GM19240 (cell line): Measurements from ENCODE around the gene CCDC6.

Source experiments
- DNase-seq: peaks from one replicate; pipeline ENCODE4 v3.0.0; 2011; ENCODE audit warnings: low spot score; ENCODE audit not compliant: insufficient read length

CCDC6 gene

DNA sequence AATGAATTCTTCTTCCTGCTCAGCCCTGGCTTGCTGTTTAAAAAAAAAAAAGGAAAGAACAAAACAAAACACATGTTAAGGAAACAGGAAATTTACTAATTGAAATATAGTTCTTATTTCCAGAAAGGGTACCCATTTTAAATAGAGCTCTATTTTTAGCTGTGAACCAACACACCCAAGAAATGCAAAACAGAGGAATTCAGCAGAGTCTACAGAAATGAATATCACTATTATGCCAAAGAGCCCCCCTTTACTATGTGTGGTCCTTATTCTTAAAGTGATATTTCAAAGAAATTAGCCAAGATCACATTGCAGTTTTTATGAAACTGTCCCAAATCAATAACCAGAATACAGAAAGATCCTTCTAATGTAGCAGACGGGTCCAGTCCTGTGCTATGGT, 53.7 kb downstream of the CCDC6 start:
- DNase-seq, result no peak

DNA sequence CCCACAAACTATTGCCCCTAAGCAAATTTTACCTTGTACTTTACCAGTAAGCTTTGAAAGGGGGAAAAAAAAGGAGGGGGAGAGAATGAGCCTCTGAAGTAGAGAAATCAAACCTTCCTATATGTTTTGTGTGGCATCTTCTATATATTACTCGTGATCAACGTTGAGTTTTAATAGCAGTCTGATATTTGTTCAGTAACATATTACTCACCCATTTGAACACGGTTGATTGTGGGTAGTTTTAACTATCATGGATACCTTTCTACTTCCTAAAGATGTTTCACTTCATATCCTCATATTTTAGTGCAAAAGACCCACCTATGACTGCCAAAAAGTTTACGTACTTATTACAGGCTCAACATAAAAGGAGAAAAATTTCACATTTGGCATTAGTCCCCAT, 54.5 kb downstream of the CCDC6 start:
- no peak for DNase-seq

DNA sequence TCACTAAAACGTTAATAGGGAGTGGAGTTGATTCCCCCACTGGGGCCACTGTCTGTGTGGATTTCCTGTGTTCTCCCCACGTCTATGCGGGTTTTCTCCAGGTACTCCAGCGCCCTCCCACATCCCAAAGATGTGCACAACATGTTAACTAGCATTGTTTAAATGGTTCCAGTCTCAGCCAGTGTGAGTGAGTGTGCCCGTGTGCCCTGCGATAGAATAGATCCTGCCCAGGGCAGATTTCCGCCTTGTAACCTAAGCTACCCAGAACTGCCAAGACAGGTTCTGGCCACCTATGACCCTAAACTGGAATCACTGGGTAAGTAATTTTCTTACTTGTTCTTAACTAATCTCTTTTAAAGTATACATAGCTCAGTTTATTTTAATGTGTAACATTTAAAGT, 58.5 kb downstream of the CCDC6 start:
- no peak for DNase-seq

DNA sequence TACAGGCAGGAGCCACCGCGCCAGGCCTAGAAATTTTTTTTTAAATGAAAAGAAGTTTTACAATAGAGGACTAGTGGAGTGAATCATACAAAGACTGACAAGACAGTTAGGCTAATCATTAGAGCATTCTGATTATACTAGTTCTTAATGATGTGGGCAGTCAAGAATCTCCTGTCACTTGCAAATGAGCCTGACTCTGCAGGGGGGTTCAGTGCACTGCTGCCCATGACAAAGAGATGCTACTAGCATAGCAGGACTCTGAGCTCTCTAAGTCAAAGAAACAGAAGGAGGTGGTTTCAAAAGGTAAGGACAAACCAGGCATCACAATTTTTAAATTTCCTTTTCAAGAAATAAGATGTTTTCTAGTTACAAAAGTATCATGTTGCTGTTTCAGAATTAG, 59.0 kb downstream of the CCDC6 start:
- no peak for DNase-seq

DNA sequence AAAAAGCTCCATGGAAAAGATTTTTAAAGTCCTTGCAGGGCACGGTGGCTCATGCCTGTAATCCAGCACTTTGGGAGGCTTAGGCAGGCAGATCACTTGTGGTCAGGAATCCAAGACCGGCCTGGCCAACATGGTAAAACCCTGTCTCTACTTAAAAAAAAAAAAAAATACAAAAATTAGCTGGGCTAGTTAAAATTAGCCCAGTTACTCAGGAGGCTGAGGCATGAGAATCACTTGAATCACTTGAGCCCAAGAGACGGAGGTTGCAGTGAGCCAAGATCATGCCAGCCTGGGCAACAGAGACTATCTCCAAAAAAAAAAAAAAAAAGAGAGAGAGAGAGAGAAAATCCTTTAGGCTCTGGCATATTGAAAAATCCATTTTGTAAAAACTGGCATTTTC, 61.9 kb downstream of the CCDC6 start:
- DNase-seq, result no peak

DNA sequence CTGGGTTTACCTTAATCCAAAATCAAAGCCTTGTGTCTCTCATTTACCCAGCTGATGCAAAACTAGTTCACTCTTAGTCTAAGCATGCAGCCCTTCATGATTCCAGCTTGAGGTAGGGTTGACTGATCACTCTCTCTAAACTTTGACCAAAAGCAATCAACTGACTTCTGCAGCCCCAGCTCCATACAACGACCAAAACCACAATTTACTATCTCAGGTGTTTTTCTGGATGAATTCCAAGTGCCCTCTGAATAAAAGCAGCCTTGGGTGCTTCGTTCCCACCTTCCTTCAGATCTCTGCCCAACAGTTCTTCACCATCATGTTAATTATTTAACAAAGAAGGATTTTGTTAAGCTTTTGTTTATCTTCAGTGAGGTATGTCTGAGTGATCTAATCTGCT, 62.6 kb downstream of the CCDC6 start:
- DNase-seq, result no peak

DNA sequence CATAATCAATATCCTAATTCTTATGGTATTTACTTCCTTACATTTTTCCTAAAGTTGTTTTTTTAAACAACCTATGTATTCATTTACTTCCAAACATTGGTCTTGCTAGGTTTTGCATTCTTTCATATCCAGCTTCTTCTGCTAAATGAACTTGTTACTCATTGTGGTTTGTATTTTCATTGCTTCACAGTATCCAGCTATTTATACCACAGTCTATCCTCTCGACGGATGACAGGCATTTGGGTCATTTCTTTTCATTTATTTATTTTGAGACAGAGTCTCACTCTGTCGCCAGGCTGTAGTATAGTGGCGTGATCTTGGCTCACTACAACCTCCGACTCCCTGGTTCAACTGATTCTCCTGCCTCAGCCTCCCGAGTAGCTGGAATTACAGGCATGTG, 66.8 kb downstream of the CCDC6 start:
- DNase-seq, result no peak

DNA sequence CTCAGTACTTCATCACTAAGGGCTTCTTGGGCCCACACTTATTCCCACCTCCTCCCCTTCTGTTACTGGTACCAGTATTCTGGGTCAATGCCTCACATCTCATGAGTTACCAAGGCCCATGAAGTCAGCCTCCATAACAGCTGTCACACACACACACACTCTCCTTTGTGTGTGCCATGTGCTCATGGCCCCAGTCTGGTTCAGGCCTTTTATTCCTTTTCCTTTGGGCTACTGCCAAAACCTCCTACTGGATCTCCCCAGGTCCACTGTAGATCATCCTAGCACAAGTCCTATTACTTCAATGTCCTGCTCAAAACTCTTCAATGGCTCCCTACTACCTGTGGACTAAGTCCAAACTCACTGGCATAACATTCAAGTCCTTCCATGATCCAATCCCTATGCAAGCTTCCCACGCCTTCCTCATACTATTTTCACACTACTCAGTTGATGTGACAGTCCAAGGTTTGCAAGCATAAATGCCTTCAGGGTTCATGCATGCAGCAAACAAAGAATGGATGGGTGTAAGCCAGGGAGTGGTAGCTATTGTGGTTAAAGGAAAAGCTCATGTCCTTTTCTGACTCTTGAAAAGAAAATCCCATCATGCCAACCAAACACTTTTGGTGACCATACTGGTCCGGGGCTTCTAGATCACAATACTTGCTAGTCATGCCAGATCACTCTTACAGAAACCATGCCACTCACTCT, 68.1 kb downstream of the CCDC6 start:
- DNase-seq, result no peak

DNA sequence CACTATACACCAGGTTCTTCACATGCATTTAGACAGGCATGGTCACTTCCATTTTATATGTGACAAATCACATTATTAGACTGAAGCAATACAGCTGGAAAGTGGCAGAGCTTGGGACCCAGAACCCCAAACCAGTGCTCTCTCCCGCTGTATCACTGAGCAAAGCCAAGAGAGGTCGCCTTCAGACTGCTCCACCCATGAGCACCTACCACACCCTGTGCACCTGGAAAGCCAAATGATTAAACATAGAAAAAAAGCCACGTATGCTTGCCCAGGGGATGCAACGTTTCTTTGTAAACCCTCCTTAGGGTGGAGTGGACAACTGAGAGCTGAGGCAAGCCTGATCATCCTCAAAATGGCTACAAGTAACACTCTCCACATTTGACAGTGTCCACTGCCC, 72.5 kb downstream of the CCDC6 start:
- DNase-seq, result no peak

DNA sequence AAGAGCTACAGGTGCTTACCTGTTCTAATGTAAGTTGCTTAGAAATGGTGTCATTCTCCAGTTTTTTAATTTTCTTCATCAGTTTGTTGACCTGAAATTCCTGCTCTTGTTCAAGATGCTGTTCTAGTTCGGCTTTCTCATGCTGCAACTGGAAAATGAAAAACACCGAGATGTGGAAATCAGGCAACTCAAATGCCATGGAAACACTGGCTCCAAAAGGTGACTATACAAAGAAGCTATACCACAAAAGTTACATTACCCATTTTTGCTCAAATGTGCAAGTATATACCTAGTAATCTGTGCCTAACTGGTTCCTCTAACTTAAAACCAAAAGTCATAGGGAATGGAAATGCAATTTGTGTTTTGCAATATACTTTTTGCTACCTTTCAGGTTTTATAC, 73.8 kb downstream of the CCDC6 start:
- DNase-seq, result no peak

DNA sequence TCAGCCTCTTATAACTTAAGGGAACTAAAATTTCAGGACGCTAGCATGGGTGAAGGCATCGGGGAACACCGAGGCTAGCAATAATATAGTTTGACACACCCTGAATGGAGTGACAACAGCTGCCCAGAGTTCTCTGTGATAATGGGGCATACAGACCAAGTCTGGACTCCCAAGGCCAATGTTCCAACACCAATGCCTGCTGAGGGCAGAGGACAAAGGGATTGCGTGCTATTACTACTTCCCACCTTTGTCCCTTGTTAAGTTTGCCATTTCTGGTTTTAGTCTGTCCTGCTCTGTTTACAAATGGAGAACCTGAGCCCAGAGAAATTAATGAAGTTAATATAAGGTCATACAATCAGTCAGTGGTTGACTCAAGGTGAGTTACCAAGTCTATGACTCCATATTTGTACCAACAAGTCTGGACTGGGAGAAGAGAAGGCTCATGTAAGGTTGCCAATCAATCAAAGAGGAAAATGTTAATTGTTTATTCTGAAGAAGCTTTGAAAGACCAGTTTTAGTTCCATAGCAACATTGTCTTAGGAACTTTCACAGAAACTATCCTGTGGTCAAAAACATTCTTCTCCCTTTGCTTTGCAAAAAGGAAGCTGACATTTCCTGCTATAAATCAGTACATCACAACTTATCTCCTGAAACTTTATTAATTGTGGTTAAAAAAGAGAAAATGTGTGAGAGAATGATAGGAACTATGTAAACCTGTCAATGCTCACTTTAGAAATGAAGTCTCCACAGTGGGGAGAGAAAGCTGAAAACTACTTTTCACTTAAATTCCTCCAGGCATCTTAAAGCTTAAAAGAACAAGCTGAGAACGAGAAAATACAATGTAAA, 74.5 kb downstream of the CCDC6 start:
- DNase-seq, result no peak

DNA sequence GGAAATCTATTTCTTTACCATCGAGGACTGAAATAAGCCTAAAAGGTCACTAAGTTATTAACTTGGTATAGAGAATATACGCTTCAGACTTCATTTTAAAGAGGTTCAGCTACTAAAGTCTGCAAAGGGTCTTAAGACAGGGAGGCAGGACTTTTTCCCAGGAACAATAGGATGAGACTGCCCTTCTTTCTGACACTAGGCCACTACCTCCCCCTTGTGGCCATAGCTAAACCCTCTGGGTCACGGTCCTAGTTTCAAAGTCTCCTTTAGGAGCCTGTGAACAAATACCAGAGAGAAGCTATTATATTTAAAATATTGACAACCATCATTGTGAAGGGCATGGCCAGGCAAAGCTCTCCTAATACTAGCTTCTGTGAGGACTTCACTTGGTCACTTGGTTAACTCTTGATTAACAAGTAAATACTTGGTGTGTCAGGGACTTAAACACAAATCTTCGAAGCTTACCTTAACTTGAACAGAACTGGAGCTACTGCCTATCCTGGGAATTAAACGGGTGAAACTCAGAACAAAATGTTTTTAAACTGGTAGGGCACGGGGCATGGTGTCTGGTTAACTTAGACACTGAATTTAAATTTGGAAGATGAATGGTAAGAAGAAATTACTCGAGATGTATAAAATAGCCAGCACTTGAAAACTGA, 75.6 kb downstream of the CCDC6 start:
- no peak for DNase-seq

DNA sequence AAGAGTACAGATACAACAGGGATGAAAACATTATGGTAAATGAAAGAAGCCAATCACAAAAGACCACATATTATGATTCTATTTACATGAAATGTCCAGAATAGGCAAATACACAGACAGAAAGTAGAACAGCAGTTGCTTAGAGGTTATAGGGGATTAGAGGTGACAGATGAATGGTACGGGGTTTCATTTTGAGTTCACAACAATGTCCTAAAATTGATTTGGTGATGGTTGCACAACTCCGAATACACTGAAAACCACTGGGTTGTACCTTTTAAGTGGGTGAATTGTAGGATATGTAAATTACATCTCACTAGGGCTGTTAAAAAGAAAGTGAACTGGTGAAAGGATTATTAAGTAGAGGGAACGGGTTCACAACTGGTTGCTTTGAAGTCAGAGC, 76.8 kb downstream of the CCDC6 start:
- DNase-seq, result peak; percentile 19

DNA sequence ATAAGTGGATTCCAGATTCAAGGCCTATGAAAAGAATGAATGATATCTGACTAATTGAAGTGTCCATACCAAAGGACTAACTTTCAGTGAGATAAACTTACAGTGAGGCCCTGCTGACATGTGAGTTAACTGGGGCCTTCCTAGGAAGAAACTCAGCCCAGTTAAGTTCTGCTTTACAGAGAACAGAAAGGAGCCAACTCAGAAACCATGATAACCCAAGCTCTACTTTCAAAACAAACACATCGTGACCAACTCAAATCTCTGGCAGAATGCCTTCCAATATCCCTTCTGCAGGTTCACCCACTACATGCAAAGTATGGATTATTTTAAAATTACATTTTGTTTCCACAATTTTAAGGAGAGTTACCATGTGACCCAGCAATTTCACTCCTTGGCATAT, 77.3 kb downstream of the CCDC6 start:
- DNase-seq, result no peak

DNA sequence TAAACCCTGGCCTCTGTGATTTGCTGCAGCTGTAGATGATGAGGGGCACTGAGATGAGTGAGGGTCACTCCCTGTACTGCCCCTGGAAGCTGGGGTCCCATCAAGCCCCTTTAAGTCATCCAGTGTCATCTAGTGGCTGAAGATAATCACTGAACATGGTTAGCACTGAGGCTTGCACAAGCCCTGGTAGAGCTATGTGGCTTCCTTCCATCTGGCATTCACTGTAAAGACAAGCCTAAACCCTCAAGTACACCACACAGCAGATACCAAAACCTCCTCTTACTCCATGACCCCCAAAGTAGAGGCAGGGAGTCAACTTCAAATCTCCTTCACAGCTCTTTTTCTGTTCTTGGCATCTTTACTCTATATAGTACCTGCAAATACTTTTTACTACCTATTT, 80.4 kb downstream of the CCDC6 start:
- DNase-seq, result no peak

DNA sequence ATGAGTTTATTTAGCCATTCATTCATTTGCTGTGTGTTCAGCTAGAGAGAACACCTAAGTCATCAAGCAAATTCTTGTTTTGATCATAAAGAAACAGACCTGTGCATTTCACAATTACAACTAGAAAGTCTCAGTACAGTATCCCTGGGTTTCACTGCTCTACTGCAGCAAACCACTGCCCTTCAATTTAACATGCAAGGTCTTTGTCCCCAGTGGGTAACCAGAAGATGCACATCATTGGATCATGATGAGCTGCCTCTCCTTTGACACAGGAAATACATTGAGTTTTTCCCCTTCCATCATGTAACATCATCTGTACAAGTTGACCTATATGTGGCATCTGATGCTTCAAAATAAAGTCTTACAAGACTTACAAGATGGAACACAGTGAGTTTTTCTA, 82.6 kb downstream of the CCDC6 start:
- no peak for DNase-seq

DNA sequence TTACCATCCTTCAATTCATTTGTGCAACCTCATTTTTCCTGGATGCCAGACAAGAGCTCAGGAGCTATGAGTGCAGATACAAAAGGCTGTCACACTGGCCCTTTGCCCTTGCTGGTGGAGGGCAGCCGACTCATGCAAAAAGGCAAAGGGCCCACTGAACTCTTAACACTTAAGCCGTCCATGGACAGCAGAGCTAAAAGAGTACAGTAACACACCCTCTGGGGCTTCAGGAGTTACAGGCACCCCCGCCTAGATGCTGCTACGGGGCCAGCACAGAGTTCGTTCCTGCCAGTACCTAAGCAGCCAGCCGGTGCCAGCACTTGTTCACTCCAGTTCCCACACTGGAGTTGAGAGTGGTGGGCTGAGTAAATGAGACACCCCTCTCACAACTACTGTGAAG, 83.2 kb downstream of the CCDC6 start:
- no peak for DNase-seq

DNA sequence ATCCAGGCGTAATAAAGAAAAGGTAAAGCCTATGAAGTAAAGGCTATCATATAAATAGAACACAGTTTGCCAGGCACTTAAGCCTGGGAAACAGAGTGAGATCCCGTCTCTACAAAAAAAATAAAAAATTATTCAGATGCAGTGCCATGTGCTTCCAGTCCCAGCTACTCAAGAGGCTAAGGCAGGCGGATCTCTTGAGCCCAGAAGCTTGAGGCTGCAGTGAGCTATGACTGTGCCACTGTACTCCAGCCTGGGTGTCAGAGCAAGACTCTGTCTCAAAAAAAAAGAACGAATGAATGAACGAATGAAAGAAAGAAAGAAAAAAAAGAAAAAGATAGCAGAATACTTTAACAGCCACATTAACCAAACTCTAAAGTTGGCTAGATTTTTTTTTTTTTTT, 85.9 kb downstream of the CCDC6 start:
- DNase-seq, result no peak

DNA sequence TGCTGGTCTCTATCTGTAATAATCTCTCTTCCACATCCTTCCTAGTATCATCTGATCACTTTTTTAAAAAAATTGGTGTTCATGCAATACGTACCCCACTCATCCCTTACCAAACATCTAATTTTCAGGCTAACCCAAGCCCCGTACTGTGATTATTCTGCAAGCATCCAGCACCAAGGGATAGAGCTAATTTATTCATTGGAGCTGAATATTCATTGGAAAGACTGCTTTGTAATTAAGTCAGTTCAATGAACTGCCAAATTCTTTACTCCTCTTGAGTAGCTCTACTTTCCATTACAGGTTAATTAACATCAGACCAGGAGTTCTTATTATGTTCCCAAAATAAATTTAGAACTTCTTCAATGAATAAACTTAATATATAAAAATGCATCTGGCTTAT, 86.7 kb downstream of the CCDC6 start:
- no peak for DNase-seq

DNA sequence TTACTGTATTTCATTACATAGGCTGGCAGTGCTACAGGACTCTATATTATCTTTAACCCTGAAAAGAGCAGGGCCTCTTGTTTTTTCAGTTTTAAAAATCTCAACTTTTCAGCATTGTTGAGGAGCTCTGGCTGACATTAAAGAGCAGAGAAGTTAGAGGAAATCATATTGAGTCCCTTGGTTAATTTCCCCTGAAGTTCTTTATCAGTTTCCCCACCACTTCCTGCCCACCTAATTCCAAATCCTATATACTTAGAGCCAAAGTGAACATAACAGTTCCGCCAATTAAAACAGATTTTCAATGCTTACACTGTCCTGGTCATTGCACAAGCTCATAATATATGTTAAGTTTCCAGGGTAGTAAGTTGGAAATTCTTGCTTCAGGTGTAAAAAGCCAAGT, 87.1 kb downstream of the CCDC6 start:
- DNase-seq, result no peak

DNA sequence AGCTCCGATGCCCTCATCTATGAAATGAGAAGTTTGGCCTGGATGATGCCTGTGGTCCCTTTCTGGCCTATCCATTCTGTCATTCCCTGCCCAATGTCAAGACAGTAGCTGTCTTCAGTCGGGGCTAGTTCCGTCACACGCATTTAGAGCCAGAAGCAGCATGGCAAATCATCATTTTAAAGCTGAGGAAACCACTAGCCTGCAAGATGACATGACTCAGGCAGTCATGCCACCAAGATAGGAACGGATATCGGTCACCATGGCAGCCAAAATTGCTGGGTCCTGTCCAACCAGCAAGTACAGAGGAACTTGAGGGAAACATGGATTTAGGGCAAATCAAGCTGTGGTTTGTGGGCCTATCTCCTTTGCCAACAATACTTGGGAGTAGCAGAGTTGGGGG, 88.6 kb downstream of the CCDC6 start:
- no peak for DNase-seq

DNA sequence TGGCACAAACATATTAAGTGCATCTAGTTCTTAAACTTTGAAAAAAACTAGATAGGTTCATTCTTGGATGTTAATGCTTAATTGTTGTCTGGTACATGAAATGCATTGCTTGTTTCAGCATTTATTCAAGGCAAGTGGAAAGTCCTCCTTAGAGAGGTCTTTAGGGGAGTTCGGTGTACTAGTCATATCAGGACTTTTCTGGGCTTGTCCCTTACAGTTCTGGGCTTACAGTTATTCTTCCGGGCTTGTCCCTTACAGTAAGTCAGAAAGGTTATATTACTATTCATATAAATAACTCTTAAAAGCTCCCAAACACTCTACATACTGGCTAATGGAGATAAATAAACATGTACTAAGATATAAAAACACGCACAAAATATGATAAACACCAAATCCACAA, 91.5 kb downstream of the CCDC6 start:
- no peak for DNase-seq
